Activated CD8-positive, alpha-beta memory T cell treated with anti-CD3 and anti-CD28 coated beads, Interleukin-2, amount 50 U/mL, for 24 hours (primary cell): ENCODE measurements around the gene ARHGEF12.

Source experiments
- DNase-seq: peaks from one replicate; pipeline ENCODE4 v3.0.0-alpha.2; 2020; ENCODE audit errors: extremely low read depth

ARHGEF12 gene

DNA sequence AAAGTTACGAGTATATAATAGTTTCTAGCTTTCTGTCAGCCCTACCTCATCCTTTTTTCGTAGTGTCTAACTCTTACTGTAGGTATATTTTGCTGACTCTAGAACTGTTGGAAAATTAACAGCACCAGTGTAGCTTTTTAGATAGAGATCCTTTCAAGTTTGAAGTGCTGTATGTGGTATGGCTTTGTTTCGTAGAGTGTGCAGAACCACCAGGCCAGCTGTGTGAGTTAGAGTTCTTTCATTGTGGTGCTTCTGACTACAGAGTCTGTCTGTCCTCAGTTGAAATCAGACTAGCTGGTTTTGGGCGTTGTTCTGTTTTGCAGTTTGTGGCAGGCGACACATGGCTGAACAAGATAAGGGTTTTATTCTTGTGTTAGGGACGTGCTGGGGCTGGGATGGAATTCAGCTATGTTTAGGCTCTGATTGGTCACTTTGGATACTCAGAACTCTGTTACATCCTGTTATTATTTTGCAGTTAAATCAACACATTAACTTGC lies 3.2 kb downstream of the ARHGEF12 start:
- no peak for DNase-seq

DNA sequence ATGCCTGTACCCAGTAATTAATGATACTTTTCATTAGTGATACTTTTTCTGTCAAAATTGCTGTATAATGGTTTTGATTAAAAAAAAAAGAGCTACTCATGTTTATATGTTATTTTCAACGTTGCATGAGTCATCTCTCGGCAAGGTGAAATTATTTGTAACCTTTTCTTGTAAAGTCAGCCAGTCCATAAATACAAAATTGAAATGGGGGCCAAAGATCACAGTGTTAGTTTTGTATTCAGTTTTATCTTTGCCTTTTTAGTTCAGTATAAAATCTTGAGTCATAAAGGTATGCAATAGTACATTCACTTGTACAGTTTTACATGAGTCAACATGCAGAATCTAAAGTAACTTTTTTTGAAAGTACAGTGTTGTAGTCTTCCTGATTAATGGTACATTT lies 4.3 kb downstream of the ARHGEF12 start:
- DNase-seq, result no peak

- no peak for DNase-seq
Observed at GRCh38 chr11:120342226-120342625, 6.0 kb downstream of the ARHGEF12 start.

- no peak for DNase-seq
Observed at GRCh38 chr11:120342678-120343077, 6.5 kb downstream of the ARHGEF12 start.

GRCh38 chr11:120343429-120343828 lies 7.2 kb downstream of the ARHGEF12 start:
- no peak for DNase-seq

DNA sequence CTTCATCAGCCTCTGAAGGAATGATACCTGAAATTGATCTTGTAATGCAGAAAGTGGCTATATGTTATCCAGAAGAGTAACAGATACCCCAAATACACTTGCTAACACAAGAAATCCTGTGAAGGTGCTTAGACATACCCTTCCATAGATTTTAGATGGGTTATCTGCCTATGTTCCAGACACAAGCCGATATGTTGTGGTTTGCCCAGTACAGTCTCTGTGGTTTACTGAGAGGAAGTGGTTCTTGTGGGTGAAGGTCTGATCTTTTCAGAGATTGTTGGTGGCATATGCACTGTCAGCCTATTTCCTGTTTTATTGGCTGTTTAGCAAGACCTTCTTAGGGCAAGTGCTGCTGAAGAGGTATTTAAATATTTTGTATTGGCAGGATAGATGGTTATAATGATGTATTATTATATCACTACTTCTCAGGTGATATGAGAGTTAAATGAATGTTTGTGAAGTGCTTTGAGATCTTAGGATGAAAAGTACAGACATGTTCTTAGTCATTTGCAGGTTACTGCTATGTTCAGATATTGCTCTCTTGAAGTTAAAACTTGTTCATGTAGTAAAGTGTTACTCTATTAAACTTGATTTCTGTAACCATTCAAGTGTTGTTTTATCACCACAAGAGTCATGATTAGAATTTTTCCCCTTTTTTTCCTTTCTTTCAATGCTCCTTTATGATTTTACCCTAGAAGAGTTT lies 8.2 kb downstream of the ARHGEF12 start:
- no peak for DNase-seq

DNA sequence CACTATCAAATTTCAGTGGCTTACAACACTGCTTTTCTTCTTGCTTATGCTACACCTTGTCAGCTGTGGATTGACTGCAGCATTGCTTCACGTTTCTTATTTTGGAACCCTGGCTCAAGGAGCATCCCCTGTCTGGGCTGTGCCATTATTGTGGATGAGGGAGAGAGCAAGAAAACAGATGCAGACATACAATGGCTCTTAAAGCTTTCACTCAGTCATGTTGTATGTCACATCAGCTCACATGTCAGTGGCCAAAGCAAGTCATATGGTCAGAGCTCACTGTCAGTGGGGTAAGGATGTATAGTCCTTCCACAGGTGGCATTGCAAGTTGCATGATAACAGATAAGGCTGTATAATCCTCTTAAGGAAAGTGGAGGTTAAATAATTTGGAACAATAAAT lies 10.0 kb downstream of the ARHGEF12 start:
- DNase-seq, result no peak

GRCh38 chr11:120350637-120351036 lies 14.4 kb downstream of the ARHGEF12 start:
- no peak for DNase-seq

DNA sequence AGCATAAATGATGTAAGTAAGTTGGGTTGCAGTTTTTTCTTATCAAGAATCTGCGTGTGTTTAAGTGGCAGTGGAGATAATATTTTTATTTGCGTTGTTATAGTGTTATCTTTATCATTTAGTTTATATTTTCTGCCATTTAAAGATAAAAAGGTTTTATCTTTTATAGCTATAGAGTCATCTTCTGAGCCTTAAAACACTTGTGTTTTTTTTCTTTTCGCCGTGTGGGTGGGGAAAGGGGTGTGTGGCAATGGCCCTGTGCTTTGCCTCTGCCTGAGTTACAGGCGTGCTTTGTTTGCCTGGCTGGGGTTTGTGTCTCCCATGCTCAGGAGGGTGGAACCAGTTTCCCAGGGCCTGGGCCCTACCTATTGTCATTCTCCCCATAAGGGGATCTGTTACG lies 16.2 kb downstream of the ARHGEF12 start:
- no peak for DNase-seq

- DNase-seq, result no peak
Observed at GRCh38 chr11:120354068-120354467, 17.9 kb downstream of the ARHGEF12 start.

GRCh38 chr11:120354779-120355178 lies 18.6 kb downstream of the ARHGEF12 start:
- no peak for DNase-seq

- DNase-seq, result no peak
Observed at GRCh38 chr11:120357620-120358019, 21.4 kb downstream of the ARHGEF12 start.

- DNase-seq, result no peak
Observed at GRCh38 chr11:120358729-120359128, 22.5 kb downstream of the ARHGEF12 start.

DNA sequence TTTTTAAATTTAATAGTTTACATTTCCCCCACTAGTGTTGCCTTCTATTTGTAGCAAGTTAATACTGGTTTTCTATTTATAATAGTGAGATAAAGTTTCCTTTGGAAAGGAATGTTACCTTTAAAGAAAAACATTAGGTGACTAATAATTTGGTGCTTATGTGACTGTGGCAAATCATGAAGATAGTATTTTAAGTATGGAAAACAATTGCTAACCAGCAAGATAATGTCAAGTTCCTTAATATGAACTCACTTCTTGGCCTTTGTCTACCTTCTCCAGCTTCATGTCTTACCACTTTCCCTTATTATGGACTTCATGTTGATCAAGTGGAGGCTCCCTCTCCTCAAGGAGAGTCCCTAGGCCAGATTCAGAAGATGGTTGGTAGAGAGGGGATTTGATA lies 27.2 kb downstream of the ARHGEF12 start:
- DNase-seq, result no peak

DNA sequence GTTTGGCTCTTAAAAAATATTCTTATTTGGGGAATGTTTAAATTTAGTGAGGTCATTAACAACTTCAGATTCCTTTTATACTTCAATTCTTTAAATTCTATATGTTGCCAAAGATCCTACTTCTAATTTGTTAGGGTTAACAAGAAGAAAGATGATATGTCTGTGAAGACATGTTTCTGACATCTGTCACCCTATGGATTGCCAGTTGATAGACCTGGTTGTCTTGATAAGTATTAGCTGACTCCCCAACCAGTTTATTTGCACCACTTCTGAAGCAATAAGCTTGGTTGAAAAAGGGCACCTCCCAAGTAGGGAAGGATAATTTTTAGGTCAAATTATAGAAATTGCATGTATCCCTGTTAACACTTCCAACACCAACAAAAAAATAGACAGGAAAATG lies 29.3 kb downstream of the ARHGEF12 start:
- no peak for DNase-seq

GRCh38 chr11:120372296-120372695 lies 36.1 kb downstream of the ARHGEF12 start:
- no peak for DNase-seq

DNA sequence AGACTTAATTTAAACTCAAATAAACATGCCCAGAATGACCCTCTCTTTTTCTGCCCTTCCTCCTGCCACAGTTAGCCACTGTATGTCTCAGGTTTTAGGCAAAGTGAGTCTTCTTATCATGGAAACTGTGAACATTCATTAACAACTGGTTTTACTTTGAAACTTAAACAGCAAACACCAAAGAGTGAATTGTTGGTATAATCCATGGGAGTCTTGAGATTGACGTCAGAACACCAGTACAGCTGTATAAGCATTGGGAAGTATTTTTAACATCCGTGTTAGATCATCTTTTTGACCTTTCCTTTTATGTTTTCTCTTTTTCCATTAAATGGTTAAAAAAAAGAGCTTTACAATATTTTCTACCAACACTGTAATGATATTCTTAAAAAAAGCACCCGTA lies 38.9 kb downstream of the ARHGEF12 start:
- no peak for DNase-seq

- DNase-seq, result no peak
Observed at GRCh38 chr11:120376547-120377182, 40.5 kb downstream of the ARHGEF12 start.

- no peak for DNase-seq
Observed at GRCh38 chr11:120378474-120378873, 42.3 kb downstream of the ARHGEF12 start.

DNA sequence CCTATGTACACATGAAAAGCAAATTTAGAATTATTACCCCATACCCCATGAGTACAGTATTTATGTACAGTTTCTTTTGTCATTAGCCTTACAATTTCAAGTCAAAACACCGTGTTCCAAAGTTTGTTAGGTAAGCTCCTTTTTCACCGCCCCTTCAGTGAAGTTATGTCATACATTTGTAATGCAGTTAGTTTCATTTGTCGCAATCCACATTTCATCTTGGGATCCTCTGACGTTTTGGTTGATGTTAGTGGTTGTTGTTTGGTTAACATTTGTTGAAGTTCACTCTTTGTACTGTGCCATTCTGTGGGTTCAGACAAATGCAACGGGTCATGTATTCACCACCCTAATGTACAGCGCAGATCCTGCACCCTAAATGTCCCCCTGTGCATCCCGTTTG lies 45.2 kb downstream of the ARHGEF12 start:
- no peak for DNase-seq

DNA sequence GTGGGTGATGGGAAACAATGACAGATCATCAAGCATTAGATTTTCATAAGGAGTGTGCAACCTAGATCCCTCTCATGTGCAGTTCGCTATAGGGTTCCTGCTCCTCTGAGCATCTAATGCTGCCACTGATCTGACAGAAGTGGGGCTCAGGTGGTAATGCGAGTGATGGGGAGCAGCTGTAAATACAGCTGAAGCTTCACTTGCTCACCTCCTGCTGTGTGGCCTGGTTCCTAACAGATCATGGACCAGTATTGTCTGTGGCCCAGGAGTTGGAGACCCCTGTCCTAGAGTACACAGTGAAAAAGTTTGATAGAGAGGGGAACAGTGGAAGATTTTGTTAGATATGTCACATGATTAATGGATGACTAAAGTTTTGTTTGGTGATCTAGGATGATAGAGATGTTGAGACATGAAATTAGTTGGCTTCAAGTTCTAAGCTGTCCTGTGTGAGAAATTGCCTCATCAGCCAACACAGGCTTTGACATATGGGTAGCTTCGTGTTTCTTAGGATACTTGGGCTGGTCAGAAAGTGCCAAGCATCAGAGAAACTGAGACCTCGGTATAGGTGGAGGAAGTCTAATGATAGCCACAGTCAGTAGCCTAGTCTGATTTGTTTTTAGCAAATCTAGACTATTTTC lies 47.4 kb downstream of the ARHGEF12 start:
- no peak for DNase-seq

- no peak for DNase-seq
Observed at GRCh38 chr11:120384476-120384875, 48.3 kb downstream of the ARHGEF12 start.

GRCh38 chr11:120385110-120385509 lies 48.9 kb downstream of the ARHGEF12 start:
- DNase-seq, result no peak
